ENCODE results near the gene SUPT4H1. TPM values are rescaled to one million over a fixed set of nuclear protein-coding genes. Genes with fewer than 3 reads are reported as not detected.

Gene SUPT4H1
- total and polyA plus RNA-seq, 9 of the 15 experiments (the other 6 are each of a cell fraction or from before 2014, with no cell fraction given), result 62.1 to 320 (median 117) TPM

DNA sequence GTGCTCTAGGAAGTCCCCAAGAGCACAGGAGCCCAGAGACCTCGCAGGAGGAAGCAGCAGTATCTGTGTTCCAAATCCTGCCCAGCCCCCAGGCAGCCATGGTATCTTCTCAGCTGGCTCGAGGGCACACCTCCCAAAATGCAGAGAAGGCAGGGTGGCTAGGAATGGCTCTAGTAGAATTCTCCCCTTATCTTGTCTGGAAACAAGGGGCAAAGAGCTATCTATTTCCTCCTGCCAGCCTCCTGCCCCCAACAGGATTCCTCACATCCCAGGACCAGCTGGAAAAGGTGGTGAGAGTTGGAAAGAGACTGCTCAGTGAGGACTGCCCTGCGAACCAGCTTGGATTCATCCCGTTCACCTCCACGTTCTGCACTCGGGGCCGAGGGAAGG lies 14.8 kb downstream of the SUPT4H1 start (continued):
- TF ChIP-seq TRIM28 (IDR thresholded peaks at IDR 0.05) (no peak), ZNF740 (CRISPR knock-in tag; IDR thresholded peaks at IDR 0.05) (no peak), ZNF740 (tag; IDR thresholded peaks at IDR 0.05) (no peak), CLOCK (CRISPR knock-in tag; IDR thresholded peaks at IDR 0.05; ENCODE audit: borderline replicate concordance) (no peak), ZNF79 (CRISPR knock-in tag; IDR thresholded peaks at IDR 0.05; ENCODE audit: low read depth) (no peak), HDAC1 (IDR thresholded peaks at IDR 0.05) (peak in 1 of 2 experiments; percentile 10; a peak in 1 of 4 replicates), TCF3 (CRISPR knock-in tag; IDR thresholded peaks at IDR 0.05) (0 out of 2 replicates have a peak, but pooled peaks have one; percentile 10), RFX5 (IDR thresholded peaks at IDR 0.05; ENCODE audit: low read depth, low read length) (no peak), TEAD4 (IDR thresholded peaks at IDR 0.05; ENCODE audit: low read length) (0 out of 2 replicates have a peak, but pooled peaks have one; percentile 22), TEAD4 (CRISPR knock-in tag; IDR thresholded peaks at IDR 0.05; ENCODE audit: borderline replicate concordance) (no peak), MCM2 (IDR thresholded peaks at IDR 0.05; ENCODE audit: low read depth) (no peak), CTBP1 (IDR thresholded peaks at IDR 0.05; ENCODE audit: borderline replicate concordance) (no peak), ZNF124 (CRISPR knock-in tag; IDR thresholded peaks at IDR 0.05) (no peak), FOSL1 (tag; conservative IDR thresholded peaks at IDR 0.05) (no peak), TARDBP (IDR thresholded peaks at IDR 0.05) (no peak), MTA2 (IDR thresholded peaks at IDR 0.05; ENCODE audit: low read depth) (no peak), SLC30A9 (CRISPR knock-in tag; IDR thresholded peaks at IDR 0.05) (no peak), ELF2 (CRISPR knock-in tag; IDR thresholded peaks at IDR 0.05) (no peak)
- TF ChIP-seq, protein P1, sequence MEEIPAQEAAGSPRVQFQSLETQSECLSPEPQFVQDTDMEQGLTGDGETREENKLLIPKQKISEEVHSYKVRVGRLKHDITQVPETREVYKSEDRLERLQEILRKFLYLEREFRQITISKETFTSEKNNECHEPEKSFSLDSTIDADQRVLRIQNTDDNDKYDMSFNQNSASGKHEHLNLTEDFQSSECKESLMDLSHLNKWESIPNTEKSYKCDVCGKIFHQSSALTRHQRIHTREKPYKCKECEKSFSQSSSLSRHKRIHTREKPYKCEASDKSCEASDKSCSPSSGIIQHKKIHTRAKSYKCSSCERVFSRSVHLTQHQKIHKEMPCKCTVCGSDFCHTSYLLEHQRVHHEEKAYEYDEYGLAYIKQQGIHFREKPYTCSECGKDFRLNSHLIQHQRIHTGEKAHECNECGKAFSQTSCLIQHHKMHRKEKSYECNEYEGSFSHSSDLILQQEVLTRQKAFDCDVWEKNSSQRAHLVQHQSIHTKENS (CRISPR knock-in tag; IDR thresholded peaks at IDR 0.05), result peak; percentile 40; the same call in 1 of the 2 replicates
- TF ChIP-seq, protein P2, sequence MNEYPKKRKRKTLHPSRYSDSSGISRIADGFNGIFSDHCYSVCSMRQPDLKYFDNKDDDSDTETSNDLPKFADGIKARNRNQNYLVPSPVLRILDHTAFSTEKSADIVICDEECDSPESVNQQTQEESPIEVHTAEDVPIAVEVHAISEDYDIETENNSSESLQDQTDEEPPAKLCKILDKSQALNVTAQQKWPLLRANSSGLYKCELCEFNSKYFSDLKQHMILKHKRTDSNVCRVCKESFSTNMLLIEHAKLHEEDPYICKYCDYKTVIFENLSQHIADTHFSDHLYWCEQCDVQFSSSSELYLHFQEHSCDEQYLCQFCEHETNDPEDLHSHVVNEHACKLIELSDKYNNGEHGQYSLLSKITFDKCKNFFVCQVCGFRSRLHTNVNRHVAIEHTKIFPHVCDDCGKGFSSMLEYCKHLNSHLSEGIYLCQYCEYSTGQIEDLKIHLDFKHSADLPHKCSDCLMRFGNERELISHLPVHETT (CRISPR knock-in tag; conservative IDR thresholded peaks at IDR 0.05 in 1 of 2, IDR thresholded peaks at IDR 0.05 in 1 of 2), result 0 out of 4 replicates have a peak, but pooled peaks of 1 of the 2 experiments have one; percentile 0
- TF ChIP-seq, protein P3, sequence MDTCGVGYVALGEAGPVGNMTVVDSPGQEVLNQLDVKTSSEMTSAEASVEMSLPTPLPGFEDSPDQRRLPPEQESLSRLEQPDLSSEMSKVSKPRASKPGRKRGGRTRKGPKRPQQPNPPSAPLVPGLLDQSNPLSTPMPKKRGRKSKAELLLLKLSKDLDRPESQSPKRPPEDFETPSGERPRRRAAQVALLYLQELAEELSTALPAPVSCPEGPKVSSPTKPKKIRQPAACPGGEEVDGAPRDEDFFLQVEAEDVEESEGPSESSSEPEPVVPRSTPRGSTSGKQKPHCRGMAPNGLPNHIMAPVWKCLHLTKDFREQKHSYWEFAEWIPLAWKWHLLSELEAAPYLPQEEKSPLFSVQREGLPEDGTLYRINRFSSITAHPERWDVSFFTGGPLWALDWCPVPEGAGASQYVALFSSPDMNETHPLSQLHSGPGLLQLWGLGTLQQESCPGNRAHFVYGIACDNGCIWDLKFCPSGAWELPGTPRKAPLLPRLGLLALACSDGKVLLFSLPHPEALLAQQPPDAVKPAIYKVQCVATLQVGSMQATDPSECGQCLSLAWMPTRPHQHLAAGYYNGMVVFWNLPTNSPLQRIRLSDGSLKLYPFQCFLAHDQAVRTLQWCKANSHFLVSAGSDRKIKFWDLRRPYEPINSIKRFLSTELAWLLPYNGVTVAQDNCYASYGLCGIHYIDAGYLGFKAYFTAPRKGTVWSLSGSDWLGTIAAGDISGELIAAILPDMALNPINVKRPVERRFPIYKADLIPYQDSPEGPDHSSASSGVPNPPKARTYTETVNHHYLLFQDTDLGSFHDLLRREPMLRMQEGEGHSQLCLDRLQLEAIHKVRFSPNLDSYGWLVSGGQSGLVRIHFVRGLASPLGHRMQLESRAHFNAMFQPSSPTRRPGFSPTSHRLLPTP (IDR thresholded peaks at IDR 0.05; ENCODE audit: borderline replicate concordance, extremely low read depth, insufficient read length), result no peak
